Astrocyte (in vitro differentiated cells and primary cell): ENCODE results near the gene MDFIC. TPM values are rescaled to one million over a fixed set of nuclear protein-coding genes. Genes with fewer than 3 reads are reported as not detected.
"Not testable (repeated sequence)": the region's sequence is repeated elsewhere in the genome, so short reads cannot be mapped to it uniquely, and the experiment has no call there.

Source experiments
- DNase-seq: peaks from one replicate; pipeline ENCODE4 v3.0.0-alpha.2; 2010; ENCODE audit warnings: low read depth
- FAIRE-seq: peaks from 2 replicates; lab custom pipeline; 2011; peaks lifted over from hg19 to GRCh38; lab: Jason Lieb, UNC
- H2AFZ ChIP-seq: 2 replicates; pipeline ENCODE4 v1.6.0; 2012; ENCODE audit warnings: low read depth, low read length, inconsistent platforms
- H3K27ac ChIP-seq: 2 replicates; pipeline ENCODE4 v1.5.1; 2011; ENCODE audit warnings: low read depth, low read length, inconsistent platforms
- H3K27me3 ChIP-seq: 2 replicates; pipeline ENCODE4 v1.6.0; 2011; ENCODE audit warnings: low read length, inconsistent platforms; ENCODE audit not compliant: insufficient read depth
- H3K36me3 ChIP-seq: 2 replicates; pipeline ENCODE4 v1.5.1; 2011; ENCODE audit warnings: low read length, inconsistent platforms; ENCODE audit not compliant: insufficient read depth
- H3K4me1 ChIP-seq: 2 replicates; pipeline ENCODE4 v1.5.1; 2011; ENCODE audit warnings: low read length, inconsistent platforms; ENCODE audit not compliant: insufficient read depth
- H3K4me2 ChIP-seq: 2 replicates; pipeline ENCODE4 v1.6.0; 2012; ENCODE audit warnings: low read length, inconsistent platforms
- H3K4me3 ChIP-seq: 2 replicates; pipeline ENCODE4 v1.5.1; 2011; ENCODE audit warnings: low read depth, mild to moderate bottlenecking, low read length, inconsistent platforms; ENCODE audit not compliant: insufficient read depth
- H3K79me2 ChIP-seq: 2 replicates; pipeline ENCODE4 v1.6.0; 2012; ENCODE audit warnings: mild to moderate bottlenecking, low read length, inconsistent platforms; ENCODE audit not compliant: insufficient read depth
- H3K9ac ChIP-seq: 2 replicates; pipeline ENCODE4 v1.6.0; 2012; ENCODE audit warnings: mild to moderate bottlenecking, low read length, inconsistent platforms
- H3K9me3 ChIP-seq: 2 replicates; pipeline ENCODE4 v1.5.1; 2012; ENCODE audit warnings: low read depth, mild to moderate bottlenecking, low read length, inconsistent platforms; ENCODE audit not compliant: insufficient read depth
- H4K20me1 ChIP-seq: 2 replicates; pipeline ENCODE4 v1.6.0; 2012; ENCODE audit warnings: low read length, inconsistent platforms; ENCODE audit not compliant: insufficient read depth
- H3K27ac Mint-ChIP-seq: one replicate; pipeline ENCODE4 v1.8.0; 2021; ENCODE audit warnings: mild to moderate bottlenecking, mixed read lengths; ENCODE audit not compliant: unreplicated experiment
- H3K27me3 Mint-ChIP-seq: one replicate; pipeline ENCODE4 v1.8.0; 2021; ENCODE audit warnings: low read depth, mixed read lengths; ENCODE audit not compliant: unreplicated experiment
- H3K36me3 Mint-ChIP-seq: one replicate; pipeline ENCODE4 v1.8.0; 2021; ENCODE audit warnings: low read depth, mixed read lengths; ENCODE audit not compliant: unreplicated experiment
- H3K4me1 Mint-ChIP-seq: one replicate; pipeline ENCODE4 v1.8.0; 2021; ENCODE audit warnings: low read depth, mixed read lengths; ENCODE audit not compliant: unreplicated experiment
- H3K4me3 Mint-ChIP-seq: one replicate; pipeline ENCODE4 v1.8.0; 2021; ENCODE audit warnings: mild to moderate bottlenecking, moderate library complexity, mixed read lengths; ENCODE audit not compliant: unreplicated experiment
- H3K9me3 Mint-ChIP-seq: one replicate; pipeline ENCODE4 v1.8.0; 2021; ENCODE audit warnings: mild to moderate bottlenecking, mixed read lengths; ENCODE audit not compliant: unreplicated experiment
- EZH2 ChIP-seq: IDR thresholded peaks from 2 replicates; pipeline ENCODE4 v1.6.1; 2012; ENCODE audit warnings: mild to moderate bottlenecking, low read length, inconsistent platforms; ENCODE audit not compliant: insufficient read depth
- total RNA-seq: library from RNA; stranded (reverse); gene quantifications from 2 replicates; pipeline ENCODE4 v1.2.1, GENCODE V29; 2021
- TF ChIP-seq, protein P1 (sequence below): IDR thresholded peaks from 2 replicates; pipeline ENCODE4 v1.5.1; 2011; ENCODE audit warnings: low read depth, mild to moderate bottlenecking, inconsistent platforms, low read length, moderate library complexity; ENCODE audit not compliant: insufficient read depth

MDFIC gene
- total RNA-seq, 1 donor from 2014 or later, result 20.3 TPM

DNA sequence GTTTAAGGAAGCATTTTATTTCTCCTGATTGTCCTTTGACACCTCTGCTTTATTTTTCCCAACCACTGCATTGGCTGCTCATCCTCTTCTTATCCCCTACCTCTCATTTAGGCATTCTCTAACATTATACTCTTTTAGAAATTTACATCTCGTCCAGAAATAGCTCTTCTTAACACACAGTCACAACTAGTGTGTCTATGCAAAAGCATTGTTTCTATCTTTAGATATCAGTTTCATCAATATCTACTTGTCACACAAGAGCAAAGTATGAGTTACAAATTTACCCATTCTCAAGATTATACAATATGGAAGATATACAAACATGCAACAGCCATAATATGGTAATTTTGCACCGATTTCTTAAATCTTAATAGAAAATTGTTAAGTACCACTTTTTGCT, 35.7 kb upstream of the MDFIC start:
- Histone ChIP-seq H3K9ac (no peak overlapping the region), H3K27ac (no peak overlapping the region), H3K4me3 (no peak overlapping the region), H3K79me2 (no peaks in the 10 kb centered on the region), H3K27me3 (no peaks in the 10 kb centered on the region), H4K20me1 (no peaks in the 10 kb centered on the region), H3K4me1 (peaks cover 3% of the 10 kb centered on the region), H2AFZ (no peak overlapping the region), H3K36me3 (no peaks in the 10 kb centered on the region), H3K4me2 (no peak overlapping the region), H3K9me3 (no peaks in the 10 kb centered on the region)
- FAIRE-seq (no peak), DNase-seq (no peak)
- H3K4me3 Mint-ChIP-seq, result no peak overlapping the region
- no peak for TF ChIP-seq EZH2
- TF ChIP-seq, protein P1, sequence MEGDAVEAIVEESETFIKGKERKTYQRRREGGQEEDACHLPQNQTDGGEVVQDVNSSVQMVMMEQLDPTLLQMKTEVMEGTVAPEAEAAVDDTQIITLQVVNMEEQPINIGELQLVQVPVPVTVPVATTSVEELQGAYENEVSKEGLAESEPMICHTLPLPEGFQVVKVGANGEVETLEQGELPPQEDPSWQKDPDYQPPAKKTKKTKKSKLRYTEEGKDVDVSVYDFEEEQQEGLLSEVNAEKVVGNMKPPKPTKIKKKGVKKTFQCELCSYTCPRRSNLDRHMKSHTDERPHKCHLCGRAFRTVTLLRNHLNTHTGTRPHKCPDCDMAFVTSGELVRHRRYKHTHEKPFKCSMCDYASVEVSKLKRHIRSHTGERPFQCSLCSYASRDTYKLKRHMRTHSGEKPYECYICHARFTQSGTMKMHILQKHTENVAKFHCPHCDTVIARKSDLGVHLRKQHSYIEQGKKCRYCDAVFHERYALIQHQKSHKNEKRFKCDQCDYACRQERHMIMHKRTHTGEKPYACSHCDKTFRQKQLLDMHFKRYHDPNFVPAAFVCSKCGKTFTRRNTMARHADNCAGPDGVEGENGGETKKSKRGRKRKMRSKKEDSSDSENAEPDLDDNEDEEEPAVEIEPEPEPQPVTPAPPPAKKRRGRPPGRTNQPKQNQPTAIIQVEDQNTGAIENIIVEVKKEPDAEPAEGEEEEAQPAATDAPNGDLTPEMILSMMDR, result no peak
- H3K27me3 Mint-ChIP-seq, result no peaks in the 10 kb centered on the region
- H3K9me3 Mint-ChIP-seq, result no peaks in the 10 kb centered on the region
- H3K4me1 Mint-ChIP-seq, result peaks cover 7% of the 10 kb centered on the region
- H3K27ac Mint-ChIP-seq, result no peak overlapping the region
- H3K36me3 Mint-ChIP-seq, result no peaks in the 10 kb centered on the region

DNA sequence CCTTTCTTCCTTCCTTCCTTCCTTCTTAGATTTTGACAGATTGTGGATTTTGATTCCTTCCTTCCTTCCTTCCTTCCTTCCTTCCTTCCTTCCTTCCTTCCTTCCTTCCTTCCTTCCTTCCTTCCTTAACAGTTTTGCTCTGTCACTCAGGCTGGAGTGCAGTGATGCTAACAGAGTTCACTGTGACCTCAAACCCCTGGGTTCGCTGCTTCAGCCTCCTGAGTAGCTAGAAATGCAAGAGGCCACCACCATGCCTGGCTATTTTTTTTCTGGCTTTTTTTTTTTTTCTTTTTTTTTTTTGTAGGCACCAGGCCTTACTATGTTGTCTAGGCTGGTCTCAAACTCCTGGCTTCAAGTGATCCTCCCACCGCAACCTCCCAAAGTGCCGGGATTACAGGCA, 32.8 kb upstream of the MDFIC start:
- peak overlapping the region; percentile 91 for H3K27ac Mint-ChIP-seq
- H3K4me3 ChIP-seq, H3K27me3 ChIP-seq, H3K4me1 ChIP-seq, H3K9me3 Mint-ChIP-seq, FAIRE-seq, H3K79me2 ChIP-seq, H3K4me3 Mint-ChIP-seq, H4K20me1 ChIP-seq, H3K9ac ChIP-seq, H2AFZ ChIP-seq, H3K36me3 Mint-ChIP-seq, H3K4me1 Mint-ChIP-seq, DNase-seq, H3K9me3 ChIP-seq, H3K36me3 ChIP-seq, H3K27me3 Mint-ChIP-seq: not testable (repeated sequence)
- Histone ChIP-seq H3K27ac (peak overlapping the region; percentile 20), H3K4me2 (peak overlapping the region; percentile 36)

DNA sequence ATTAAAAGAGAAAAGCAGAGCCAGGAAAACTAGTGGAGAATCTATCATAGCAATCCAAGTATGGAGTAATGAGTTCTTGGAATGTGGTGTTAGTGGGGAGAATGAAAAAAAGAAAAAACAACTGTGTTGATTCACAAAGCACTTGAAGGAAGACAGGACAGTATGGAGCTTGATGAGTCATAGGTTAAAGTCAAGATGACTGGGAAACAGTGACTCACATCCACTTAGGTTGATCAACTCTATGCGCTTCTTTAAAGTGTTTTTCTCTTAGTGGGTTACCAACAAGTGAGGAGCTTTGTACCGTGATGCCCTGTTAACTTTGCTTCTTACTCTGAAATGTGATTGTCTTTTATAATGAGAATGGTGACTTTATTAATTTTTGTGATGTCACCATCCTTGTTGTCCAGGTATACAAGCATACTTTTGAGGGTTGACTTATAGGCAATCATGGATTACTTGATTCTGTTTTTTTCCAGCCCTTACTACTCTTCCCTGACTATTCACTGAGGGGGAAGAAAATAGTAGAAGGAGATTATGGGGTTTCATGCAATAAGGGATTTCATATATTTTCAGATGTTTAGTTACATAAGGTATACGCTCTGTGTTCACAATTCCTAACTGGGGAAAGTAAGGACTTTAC, 32.1 kb upstream of the MDFIC start:
- Mint-ChIP-seq H3K27ac (peak overlapping the region; percentile 91), H3K27me3 (no peaks in the 10 kb centered on the region), H3K4me3 (no peak overlapping the region), H3K36me3 (peaks cover 3% of the 10 kb centered on the region), H3K4me1 (peaks cover 7% of the 10 kb centered on the region), H3K9me3 (no peaks in the 10 kb centered on the region)
- FAIRE-seq (peak; percentile 98), DNase-seq (peak; percentile 99)
- H3K4me2 ChIP-seq, result peak overlapping the region; percentile 36
- no peak overlapping the region for H3K4me3 ChIP-seq
- peak overlapping the region; percentile 20 for H3K27ac ChIP-seq
- no peaks in the 10 kb centered on the region for H3K36me3 ChIP-seq
- TF ChIP-seq EZH2, result no peak
- TF ChIP-seq, protein P1, result no peak
- H3K9ac ChIP-seq, result no peak overlapping the region
- H3K27me3 ChIP-seq, result no peaks in the 10 kb centered on the region
- no peak overlapping the region for H2AFZ ChIP-seq
- H3K79me2 ChIP-seq, result no peaks in the 10 kb centered on the region
- H3K4me1 ChIP-seq, result peaks cover 3% of the 10 kb centered on the region
- H4K20me1 ChIP-seq, result no peaks in the 10 kb centered on the region
- no peaks in the 10 kb centered on the region for H3K9me3 ChIP-seq
